HUES6 (cell line): ENCODE results near the gene GM2A.
"Not testable (repeated sequence)": the region's sequence is repeated elsewhere in the genome, so short reads cannot be mapped to it uniquely, and the experiment has no call there.

Source experiments
- H3K27ac ChIP-seq: 2 replicates; pipeline ENCODE4 v1.7.0; 2013; ENCODE audit warnings: low read depth, mild to moderate bottlenecking, low read length, inconsistent platforms
- H3K27me3 ChIP-seq: 2 replicates; pipeline ENCODE4 v1.6.1; 2013; ENCODE audit warnings: low read length; ENCODE audit not compliant: control insufficient read depth, insufficient read depth
- H3K36me3 ChIP-seq: 2 replicates; pipeline ENCODE4 v1.6.1; 2013; ENCODE audit warnings: low read length; ENCODE audit not compliant: control insufficient read depth, insufficient read depth
- H3K4me1 ChIP-seq: 2 replicates; pipeline ENCODE4 v1.6.1; 2013; ENCODE audit warnings: low read length; ENCODE audit not compliant: control insufficient read depth, insufficient read depth
- H3K4me3 ChIP-seq: 2 replicates; pipeline ENCODE4 v1.5.1; 2013; ENCODE audit warnings: low read depth, low read length
- H3K9ac ChIP-seq: one replicate; pipeline ENCODE4 v1.6.1; 2013; ENCODE audit warnings: mild to moderate bottlenecking, low read length
- H3K9me3 ChIP-seq: 2 replicates; pipeline ENCODE4 v1.6.1; 2013; ENCODE audit warnings: low read depth, low read length; ENCODE audit not compliant: control insufficient read depth, insufficient read depth

Gene GM2A

DNA sequence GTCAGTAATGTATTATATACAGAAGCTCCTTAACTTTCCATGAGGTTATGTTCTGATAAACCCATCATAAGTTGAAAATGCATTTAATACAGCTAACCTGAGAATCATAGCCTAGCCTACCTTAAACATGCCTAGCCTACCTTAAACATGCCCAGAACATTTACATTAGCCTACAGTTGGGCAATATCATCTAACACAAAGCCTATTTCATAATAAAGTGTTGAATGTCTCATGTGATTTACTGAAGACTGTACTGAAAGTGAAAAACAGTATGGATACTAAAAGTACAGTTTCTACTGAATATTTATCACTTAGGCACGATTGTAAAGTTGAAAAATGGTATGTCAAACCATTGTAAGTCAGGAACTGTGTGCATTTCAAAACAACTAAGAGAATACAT is 1.6 kb downstream of the GM2A start:
- H3K27me3 ChIP-seq, result no peaks in the 10 kb centered on the region
- peak overlapping the region; percentile 86; the same call in 1 of the 2 replicates for H3K4me3 ChIP-seq
- no peak overlapping the region for H3K9ac ChIP-seq
- no peak overlapping the region for H3K27ac ChIP-seq
- H3K4me1 ChIP-seq, result peaks cover 28% of the 10 kb centered on the region
- H3K9me3 ChIP-seq, result no peaks in the 10 kb centered on the region
- no peaks in the 10 kb centered on the region for H3K36me3 ChIP-seq

DNA sequence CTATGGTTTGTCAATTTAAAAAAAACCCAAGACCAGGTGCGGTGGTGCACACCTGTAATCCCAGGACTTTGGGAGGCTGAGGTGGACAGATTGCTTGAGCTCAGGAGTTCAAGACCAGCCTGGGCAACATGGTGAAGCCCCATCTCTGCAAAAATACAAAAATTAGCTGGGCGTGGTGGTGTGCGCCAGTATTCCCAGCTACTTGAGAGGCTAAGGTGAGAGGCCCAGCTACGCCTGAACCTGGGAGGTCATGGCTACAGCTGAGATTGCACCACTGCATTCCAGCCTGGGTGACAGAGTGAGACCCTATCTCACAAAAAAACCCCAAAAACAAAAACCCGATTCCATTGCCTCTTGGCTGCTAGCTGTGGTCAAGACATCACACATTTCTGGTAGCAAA is 2.0 kb downstream of the GM2A start:
- peaks cover 28% of the 10 kb centered on the region for H3K4me1 ChIP-seq
- not testable (repeated sequence) for H3K27ac ChIP-seq

DNA sequence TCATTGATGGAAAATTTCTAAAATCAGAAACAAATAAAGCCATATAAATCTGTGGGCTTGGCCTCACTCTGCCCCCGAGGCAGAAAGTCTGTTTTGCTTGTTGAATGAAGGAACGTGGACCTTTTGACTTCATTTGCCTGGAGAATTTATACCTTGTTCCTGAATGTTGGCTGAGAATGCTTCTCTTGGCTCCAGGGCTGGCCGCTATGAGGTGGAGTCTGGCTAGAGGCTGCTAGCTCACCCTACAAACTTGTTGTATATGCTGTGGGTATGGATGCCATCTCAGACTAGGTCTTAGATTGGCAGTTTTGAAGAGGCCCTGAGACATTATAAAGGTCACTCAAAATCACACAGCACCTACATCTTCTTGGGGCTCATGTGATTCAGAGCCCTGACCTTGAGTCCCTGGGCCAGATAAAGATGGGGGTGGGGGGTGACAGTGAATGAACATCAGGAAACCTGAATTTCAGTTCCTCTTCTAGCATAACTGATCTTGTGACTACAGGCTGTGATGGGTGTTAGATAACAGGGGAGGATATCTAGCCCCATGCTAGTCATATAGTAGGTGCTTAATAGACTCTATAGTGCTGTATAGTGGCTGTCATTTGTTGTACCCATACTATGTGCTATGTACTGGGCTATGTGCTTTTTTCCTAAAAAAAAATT is 2.8 kb downstream of the GM2A start:
- H3K9me3 ChIP-seq, result no peaks in the 10 kb centered on the region
- H3K27me3 ChIP-seq, result no peaks in the 10 kb centered on the region
- H3K36me3 ChIP-seq, result no peaks in the 10 kb centered on the region
- H3K4me1 ChIP-seq, result peaks cover 21% of the 10 kb centered on the region
- no peak overlapping the region for H3K27ac ChIP-seq
- H3K9ac ChIP-seq, result no peak overlapping the region
- H3K4me3 ChIP-seq, result no peak overlapping the region

More for the DNA sequence above, 2.0 kb downstream of the GM2A start:
- not testable (repeated sequence) for H3K27me3 ChIP-seq, H3K9ac ChIP-seq, H3K4me3 ChIP-seq, H3K9me3 ChIP-seq, H3K36me3 ChIP-seq

DNA sequence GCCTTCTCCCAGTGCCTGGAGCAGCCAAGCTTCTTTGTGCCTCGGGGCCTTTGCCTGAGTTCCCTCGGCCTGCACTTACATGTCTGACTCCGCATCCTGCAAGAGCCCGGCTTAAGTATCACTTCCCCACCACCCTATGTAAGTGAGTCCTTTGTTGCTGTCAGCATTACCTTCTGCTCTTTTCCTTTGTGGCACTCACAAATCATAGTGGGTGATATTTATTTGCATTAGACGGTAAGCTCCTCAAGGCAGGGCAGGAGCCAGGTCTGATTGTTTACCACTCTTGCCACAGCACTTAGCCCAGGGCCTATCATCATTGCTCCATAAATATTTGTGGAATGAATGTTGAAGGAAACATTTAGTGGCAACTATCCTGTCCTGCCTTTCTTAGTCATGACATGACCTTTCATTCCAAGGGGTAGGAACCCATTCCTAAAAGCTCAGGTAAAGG is 4.8 kb downstream of the GM2A start:
- no peak overlapping the region for H3K4me3 ChIP-seq
- no peaks in the 10 kb centered on the region for H3K27me3 ChIP-seq
- no peak overlapping the region for H3K9ac ChIP-seq
- peaks cover 15% of the 10 kb centered on the region for H3K4me1 ChIP-seq
- 0 out of 2 replicates have a peak, but pooled peaks cover 6% of the 10 kb centered on the region for H3K36me3 ChIP-seq
- no peaks in the 10 kb centered on the region for H3K9me3 ChIP-seq
- no peak overlapping the region for H3K27ac ChIP-seq

DNA sequence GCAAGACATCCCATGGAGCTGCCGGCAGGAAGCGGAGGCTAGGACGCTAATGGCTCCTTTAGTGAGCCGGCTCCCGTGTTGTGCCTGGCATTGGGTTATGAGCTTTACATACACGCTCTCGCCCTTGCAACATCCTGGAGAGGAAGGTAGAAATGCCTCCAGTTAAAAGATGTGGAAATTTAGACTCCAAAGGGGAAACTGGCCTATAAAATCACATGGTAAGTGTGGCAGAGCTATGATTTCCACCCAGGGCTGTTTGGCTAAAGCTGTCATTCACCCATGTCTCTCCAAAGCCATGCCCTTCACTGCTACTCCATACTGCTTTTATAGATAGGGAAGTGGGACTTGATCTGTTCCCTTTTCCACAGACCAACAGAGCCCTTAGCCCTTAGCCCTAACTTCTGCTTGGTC is 5.2 kb downstream of the GM2A start:
- Histone ChIP-seq H3K27ac (no peak overlapping the region), H3K4me3 (no peak overlapping the region), H3K27me3 (no peaks in the 10 kb centered on the region), H3K36me3 (0 out of 2 replicates have a peak, but pooled peaks cover 6% of the 10 kb centered on the region), H3K4me1 (peaks cover 15% of the 10 kb centered on the region), H3K9ac (no peak overlapping the region), H3K9me3 (no peaks in the 10 kb centered on the region)

DNA sequence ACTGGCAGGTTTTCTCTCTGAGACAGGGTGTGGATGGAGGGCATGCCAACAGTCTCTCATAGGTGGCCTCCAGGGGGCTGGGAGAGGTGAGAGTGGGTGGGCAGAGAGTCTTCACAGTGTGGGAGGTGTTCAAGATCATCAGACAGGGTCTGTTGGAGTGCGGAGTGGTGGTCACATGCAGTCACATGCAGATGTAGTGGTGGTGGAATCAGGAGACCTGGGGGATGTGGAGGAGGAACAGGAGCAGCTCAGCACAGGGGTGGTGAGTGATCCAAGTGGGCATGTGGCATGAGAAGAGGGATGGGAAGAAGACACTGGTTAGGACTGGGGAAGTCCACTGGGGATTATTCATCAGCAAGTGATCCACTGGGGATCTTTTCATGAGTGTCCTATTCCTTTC is 5.8 kb downstream of the GM2A start:
- Histone ChIP-seq H3K9ac (no peak overlapping the region), H3K27me3 (no peaks in the 10 kb centered on the region), H3K36me3 (0 out of 2 replicates have a peak, but pooled peaks cover 6% of the 10 kb centered on the region), H3K27ac (no peak overlapping the region), H3K4me1 (peaks cover 15% of the 10 kb centered on the region), H3K4me3 (no peak overlapping the region), H3K9me3 (no peaks in the 10 kb centered on the region)

DNA sequence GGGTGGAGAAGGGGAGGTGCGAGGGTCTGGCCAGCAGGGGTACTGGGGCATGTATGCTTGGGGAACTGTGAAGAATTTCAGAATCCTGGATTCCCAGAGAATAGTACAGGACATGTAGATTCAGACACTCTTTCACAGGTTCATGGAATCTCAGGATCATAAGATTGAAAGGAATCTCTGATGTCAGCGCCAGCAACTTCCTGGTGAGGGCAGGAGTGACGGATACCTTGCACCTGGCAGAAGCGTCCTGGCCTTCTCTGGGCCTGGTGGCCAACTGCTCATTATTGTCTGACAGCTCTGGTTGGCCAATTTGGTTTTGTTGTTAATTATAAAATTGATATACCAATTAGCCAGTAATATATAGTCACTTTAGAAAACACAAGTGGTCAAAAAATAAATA is 6.9 kb downstream of the GM2A start:
- no peak overlapping the region for H3K9ac ChIP-seq
- H3K4me3 ChIP-seq, result no peak overlapping the region
- 0 out of 2 replicates have a peak, but pooled peaks cover 6% of the 10 kb centered on the region for H3K36me3 ChIP-seq
- no peak overlapping the region for H3K27ac ChIP-seq
- H3K4me1 ChIP-seq, result peaks cover 15% of the 10 kb centered on the region
- no peaks in the 10 kb centered on the region for H3K27me3 ChIP-seq
- H3K9me3 ChIP-seq, result no peaks in the 10 kb centered on the region

DNA sequence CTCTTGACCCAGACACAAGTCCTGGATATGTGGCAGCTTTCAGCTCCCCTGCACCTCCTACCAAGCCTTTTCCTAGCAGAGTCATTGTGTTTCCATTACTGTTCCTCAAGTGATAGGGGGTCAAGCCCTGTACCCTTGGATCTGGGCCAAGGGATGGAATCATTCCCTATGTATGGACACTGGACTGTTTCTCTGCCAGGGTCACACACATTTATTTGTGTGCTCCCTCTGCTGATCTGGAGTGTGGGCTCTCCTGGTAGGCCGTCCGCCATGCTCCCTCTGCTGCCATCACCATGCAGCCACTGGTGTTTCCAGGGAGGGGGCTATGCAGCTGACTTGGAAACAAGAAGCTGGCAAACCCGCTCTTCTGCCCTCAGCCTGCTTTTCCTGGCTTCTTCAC is 9.5 kb downstream of the GM2A start:
- H3K9me3 ChIP-seq, result no peaks in the 10 kb centered on the region
- no peak overlapping the region for H3K4me3 ChIP-seq
- H3K9ac ChIP-seq, result no peak overlapping the region
- H3K27ac ChIP-seq, result no peak overlapping the region
- peaks cover 17% of the 10 kb centered on the region for H3K36me3 ChIP-seq
- no peaks in the 10 kb centered on the region for H3K27me3 ChIP-seq
- peaks cover 9% of the 10 kb centered on the region for H3K4me1 ChIP-seq

DNA sequence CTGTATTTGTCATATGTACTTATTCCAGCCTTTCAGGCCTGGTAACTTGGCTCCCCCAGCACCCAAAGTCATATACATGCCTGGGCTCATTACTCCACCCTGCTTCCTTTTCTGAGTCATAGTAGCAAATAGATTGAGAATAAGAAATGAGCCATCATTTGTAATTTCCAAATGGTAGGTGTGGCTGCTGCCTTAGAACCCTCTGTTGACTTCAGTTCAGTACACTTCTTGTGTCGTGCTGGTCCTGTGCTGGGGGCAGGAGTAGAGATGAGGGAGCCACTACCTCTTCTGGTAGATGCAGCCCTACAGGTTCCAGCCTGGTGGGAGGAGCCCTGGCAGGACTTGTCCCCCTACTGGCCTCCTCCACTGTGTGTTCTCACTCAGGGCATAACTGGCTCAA is 11.1 kb downstream of the GM2A start:
- H3K27me3 ChIP-seq, result no peaks in the 10 kb centered on the region
- no peak overlapping the region for H3K9ac ChIP-seq
- no peaks in the 10 kb centered on the region for H3K4me1 ChIP-seq
- no peak overlapping the region for H3K27ac ChIP-seq
- H3K4me3 ChIP-seq, result no peak overlapping the region
- H3K36me3 ChIP-seq, result peaks cover 22% of the 10 kb centered on the region
- H3K9me3 ChIP-seq, result no peaks in the 10 kb centered on the region

DNA sequence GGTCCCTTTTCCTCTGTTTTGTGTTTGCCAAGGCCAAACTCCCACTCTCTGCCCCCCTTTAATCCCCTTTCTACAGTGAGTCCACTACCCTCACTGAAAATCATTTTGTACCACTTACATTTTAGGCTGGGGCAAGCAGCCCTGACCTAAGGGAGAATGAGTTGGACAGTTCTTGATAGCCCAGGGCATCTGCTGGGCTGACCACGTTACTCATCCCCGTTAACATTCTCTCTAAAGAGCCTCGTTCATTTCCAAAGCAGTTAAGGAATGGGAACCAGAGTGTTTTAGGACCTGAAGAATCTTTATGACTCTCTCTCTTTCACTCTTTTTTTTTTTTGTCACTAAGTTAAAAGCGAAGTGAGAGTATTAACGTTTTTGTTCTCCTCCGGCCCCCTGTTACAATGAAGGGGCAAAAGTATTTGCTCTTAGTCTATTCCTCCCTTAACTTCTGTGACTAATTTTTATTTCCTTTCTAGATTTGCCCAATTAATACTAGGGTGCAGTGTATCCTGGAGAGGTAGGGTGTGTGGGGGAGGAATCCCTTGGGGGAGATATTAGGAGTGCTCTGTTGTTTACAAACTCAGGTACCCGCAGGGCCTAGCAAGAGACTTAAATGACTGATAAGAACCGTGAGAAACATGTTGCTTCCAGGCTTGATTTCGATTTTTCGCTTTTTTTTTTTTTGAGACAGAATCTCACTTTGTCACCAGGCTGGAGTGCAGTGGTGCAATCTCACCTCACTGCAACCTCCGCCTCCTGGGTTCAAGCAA is 14.7 kb downstream of the GM2A start:
- H3K9me3 ChIP-seq, result no peaks in the 10 kb centered on the region
- no peaks in the 10 kb centered on the region for H3K4me1 ChIP-seq
- peaks cover 17% of the 10 kb centered on the region for H3K36me3 ChIP-seq
- no peak overlapping the region for H3K4me3 ChIP-seq
- H3K27me3 ChIP-seq, result no peaks in the 10 kb centered on the region
- no peak overlapping the region for H3K27ac ChIP-seq
- no peak overlapping the region for H3K9ac ChIP-seq

DNA sequence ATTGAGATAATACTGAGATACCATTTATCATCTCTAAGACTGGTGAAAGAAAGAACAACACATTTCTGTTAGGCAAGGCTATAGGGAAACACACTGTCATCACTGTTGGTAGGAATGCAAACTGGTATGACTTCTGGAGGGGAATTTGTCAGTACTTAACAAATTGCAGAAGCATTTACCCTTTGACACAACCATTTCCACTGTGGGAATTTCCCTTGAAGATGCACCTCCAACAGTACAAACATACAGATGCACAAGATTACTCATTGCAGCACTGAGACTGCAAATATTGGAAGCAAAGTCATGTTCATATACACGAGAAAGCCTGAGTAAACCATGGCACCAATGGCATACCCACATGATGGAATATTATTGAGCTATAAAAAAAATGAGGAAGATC is 17.6 kb downstream of the GM2A start:
- Histone ChIP-seq H3K4me3 (no peak overlapping the region), H3K9ac (no peak overlapping the region), H3K27ac (no peak overlapping the region), H3K36me3 (peaks cover 16% of the 10 kb centered on the region), H3K4me1 (no peaks in the 10 kb centered on the region), H3K27me3 (no peaks in the 10 kb centered on the region), H3K9me3 (no peaks in the 10 kb centered on the region)
